ENCODE measurements around the gene MYH10.

DNA sequence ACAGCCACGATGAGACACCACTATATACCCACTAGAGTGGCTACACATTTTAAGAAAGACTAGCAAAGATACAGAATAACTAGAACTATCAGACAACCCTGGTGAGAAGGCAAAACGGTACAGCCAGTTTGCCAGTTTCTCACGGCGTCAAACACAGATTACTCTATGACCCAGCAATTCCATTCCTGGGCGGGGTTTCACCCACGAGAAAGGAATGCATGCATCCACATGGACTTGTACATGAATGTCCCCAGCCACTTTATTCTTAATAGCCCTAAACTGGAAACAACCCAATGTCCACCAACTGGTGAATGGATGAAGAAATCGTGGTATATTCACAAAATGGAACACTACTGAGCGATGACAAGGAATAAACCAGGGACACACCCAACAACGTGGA is 74.5 kb downstream of the MYH10 start:
- no peak for TF ChIP-seq GABPA (IDR thresholded peaks at IDR 0.05 in 1 of 2, conservative IDR thresholded peaks at IDR 0.05 in 1 of 2)
- TF ChIP-seq, protein P1, sequence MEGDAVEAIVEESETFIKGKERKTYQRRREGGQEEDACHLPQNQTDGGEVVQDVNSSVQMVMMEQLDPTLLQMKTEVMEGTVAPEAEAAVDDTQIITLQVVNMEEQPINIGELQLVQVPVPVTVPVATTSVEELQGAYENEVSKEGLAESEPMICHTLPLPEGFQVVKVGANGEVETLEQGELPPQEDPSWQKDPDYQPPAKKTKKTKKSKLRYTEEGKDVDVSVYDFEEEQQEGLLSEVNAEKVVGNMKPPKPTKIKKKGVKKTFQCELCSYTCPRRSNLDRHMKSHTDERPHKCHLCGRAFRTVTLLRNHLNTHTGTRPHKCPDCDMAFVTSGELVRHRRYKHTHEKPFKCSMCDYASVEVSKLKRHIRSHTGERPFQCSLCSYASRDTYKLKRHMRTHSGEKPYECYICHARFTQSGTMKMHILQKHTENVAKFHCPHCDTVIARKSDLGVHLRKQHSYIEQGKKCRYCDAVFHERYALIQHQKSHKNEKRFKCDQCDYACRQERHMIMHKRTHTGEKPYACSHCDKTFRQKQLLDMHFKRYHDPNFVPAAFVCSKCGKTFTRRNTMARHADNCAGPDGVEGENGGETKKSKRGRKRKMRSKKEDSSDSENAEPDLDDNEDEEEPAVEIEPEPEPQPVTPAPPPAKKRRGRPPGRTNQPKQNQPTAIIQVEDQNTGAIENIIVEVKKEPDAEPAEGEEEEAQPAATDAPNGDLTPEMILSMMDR (IDR thresholded peaks at IDR 0.05; ENCODE audit: low read depth, low read length, missing input control), result no peak
- no peak for TF ChIP-seq TAF1 (conservative IDR thresholded peaks at IDR 0.05)
- no peak for TF ChIP-seq EGR1 (IDR thresholded peaks at IDR 0.05; ENCODE audit: low read depth in 2 of 2)
- TF ChIP-seq, protein P2, sequence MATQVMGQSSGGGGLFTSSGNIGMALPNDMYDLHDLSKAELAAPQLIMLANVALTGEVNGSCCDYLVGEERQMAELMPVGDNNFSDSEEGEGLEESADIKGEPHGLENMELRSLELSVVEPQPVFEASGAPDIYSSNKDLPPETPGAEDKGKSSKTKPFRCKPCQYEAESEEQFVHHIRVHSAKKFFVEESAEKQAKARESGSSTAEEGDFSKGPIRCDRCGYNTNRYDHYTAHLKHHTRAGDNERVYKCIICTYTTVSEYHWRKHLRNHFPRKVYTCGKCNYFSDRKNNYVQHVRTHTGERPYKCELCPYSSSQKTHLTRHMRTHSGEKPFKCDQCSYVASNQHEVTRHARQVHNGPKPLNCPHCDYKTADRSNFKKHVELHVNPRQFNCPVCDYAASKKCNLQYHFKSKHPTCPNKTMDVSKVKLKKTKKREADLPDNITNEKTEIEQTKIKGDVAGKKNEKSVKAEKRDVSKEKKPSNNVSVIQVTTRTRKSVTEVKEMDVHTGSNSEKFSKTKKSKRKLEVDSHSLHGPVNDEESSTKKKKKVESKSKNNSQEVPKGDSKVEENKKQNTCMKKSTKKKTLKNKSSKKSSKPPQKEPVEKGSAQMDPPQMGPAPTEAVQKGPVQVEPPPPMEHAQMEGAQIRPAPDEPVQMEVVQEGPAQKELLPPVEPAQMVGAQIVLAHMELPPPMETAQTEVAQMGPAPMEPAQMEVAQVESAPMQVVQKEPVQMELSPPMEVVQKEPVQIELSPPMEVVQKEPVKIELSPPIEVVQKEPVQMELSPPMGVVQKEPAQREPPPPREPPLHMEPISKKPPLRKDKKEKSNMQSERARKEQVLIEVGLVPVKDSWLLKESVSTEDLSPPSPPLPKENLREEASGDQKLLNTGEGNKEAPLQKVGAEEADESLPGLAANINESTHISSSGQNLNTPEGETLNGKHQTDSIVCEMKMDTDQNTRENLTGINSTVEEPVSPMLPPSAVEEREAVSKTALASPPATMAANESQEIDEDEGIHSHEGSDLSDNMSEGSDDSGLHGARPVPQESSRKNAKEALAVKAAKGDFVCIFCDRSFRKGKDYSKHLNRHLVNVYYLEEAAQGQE (IDR thresholded peaks at IDR 0.05), result no peak
- TF ChIP-seq, protein P3, sequence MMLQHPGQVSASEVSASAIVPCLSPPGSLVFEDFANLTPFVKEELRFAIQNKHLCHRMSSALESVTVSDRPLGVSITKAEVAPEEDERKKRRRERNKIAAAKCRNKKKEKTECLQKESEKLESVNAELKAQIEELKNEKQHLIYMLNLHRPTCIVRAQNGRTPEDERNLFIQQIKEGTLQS (IDR thresholded peaks at IDR 0.05), result no peak
- TF ChIP-seq YY1 (IDR thresholded peaks at IDR 0.05), result no peak
- no peak for TF ChIP-seq RAD21 (IDR thresholded peaks at IDR 0.05)
- TF ChIP-seq, protein P4, sequence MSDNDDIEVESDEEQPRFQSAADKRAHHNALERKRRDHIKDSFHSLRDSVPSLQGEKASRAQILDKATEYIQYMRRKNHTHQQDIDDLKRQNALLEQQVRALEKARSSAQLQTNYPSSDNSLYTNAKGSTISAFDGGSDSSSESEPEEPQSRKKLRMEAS (IDR thresholded peaks at IDR 0.05), result no peak
- no peak for TF ChIP-seq SP1 (IDR thresholded peaks at IDR 0.05)
- no peak for TF ChIP-seq RXRA (IDR thresholded peaks at IDR 0.05)
- no peak for TF ChIP-seq FOXA1 (IDR thresholded peaks at IDR 0.05)

Data from liver (tissue), 3 donors.